Measurements from ENCODE around the gene PCMTD2.

- TF ChIP-seq, protein P1, sequence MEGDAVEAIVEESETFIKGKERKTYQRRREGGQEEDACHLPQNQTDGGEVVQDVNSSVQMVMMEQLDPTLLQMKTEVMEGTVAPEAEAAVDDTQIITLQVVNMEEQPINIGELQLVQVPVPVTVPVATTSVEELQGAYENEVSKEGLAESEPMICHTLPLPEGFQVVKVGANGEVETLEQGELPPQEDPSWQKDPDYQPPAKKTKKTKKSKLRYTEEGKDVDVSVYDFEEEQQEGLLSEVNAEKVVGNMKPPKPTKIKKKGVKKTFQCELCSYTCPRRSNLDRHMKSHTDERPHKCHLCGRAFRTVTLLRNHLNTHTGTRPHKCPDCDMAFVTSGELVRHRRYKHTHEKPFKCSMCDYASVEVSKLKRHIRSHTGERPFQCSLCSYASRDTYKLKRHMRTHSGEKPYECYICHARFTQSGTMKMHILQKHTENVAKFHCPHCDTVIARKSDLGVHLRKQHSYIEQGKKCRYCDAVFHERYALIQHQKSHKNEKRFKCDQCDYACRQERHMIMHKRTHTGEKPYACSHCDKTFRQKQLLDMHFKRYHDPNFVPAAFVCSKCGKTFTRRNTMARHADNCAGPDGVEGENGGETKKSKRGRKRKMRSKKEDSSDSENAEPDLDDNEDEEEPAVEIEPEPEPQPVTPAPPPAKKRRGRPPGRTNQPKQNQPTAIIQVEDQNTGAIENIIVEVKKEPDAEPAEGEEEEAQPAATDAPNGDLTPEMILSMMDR (IDR thresholded peaks at IDR 0.05), result no peak
- TF ChIP-seq, protein P2, sequence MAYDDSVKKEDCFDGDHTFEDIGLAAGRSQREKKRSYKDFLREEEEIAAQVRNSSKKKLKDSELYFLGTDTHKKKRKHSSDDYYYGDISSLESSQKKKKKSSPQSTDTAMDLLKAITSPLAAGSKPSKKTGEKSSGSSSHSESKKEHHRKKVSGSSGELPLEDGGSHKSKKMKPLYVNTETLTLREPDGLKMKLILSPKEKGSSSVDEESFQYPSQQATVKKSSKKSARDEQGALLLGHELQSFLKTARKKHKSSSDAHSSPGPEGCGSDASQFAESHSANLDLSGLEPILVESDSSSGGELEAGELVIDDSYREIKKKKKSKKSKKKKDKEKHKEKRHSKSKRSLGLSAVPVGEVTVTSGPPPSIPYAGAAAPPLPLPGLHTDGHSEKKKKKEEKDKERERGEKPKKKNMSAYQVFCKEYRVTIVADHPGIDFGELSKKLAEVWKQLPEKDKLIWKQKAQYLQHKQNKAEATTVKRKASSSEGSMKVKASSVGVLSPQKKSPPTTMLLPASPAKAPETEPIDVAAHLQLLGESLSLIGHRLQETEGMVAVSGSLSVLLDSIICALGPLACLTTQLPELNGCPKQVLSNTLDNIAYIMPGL (CRISPR knock-in tag; IDR thresholded peaks at IDR 0.05; ENCODE audit: borderline replicate concordance), result no peak
- no peak for TF ChIP-seq SMC3 (IDR thresholded peaks at IDR 0.05)
- TF ChIP-seq MAFK (IDR thresholded peaks at IDR 0.05; ENCODE audit: partially characterized antibody), result no peak
- TF ChIP-seq FOSL2 (IDR thresholded peaks at IDR 0.05), result no peak
- no peak for TF ChIP-seq FOSL2 (CRISPR knock-in tag; IDR thresholded peaks at IDR 0.05)
- no peak for TF ChIP-seq PBX3 (IDR thresholded peaks at IDR 0.05)
- TF ChIP-seq BHLHE40 (IDR thresholded peaks at IDR 0.05; ENCODE audit: low read depth, low read length), result no peak
- no peak for TF ChIP-seq MAZ (IDR thresholded peaks at IDR 0.05; ENCODE audit: borderline replicate concordance, low read depth, low read length)
- no peak for TF ChIP-seq ZFP36 (IDR thresholded peaks at IDR 0.05; ENCODE audit: borderline replicate concordance, partially characterized antibody)
- no peak for TF ChIP-seq USF2 (IDR thresholded peaks at IDR 0.05)
- no peak for TF ChIP-seq JUN (IDR thresholded peaks at IDR 0.05)
- no peak for TF ChIP-seq NPAS2 (CRISPR knock-in tag; IDR thresholded peaks at IDR 0.05; ENCODE audit: borderline replicate concordance)
Observed at GRCh38 chr20:64228086-64228653, 27.4 kb upstream of the PCMTD2 start.
